GM19324 (cell line): ENCODE data around the gene ASPG.

ENCODE experiments used
- ATAC-seq: cut with Tn5 transposase; IDR thresholded peaks from one replicate; pipeline ENCODE4 v1.9.1; 2021; ENCODE audit warnings: mild to moderate bottlenecking, moderate library complexity; ENCODE audit not compliant: unreplicated experiment, low FRiP score

Gene ASPG

GRCh38 chr14:104132981-104133380, 47.5 kb downstream of the ASPG start:
- no peak for ATAC-seq

- no peak for ATAC-seq
These were observed 48.0 kb downstream of the ASPG start for GRCh38 chr14:104133496-104133895.

- no peak for ATAC-seq
These were observed 48.8 kb downstream of the ASPG start for GRCh38 chr14:104134061-104134965.

GRCh38 chr14:104135121-104135903, 49.8 kb downstream of the ASPG start:
- no peak for ATAC-seq

- ATAC-seq: no peak
These were observed 50.5 kb downstream of the ASPG start for GRCh38 chr14:104135904-104136471.

GRCh38 chr14:104136472-104137296, 51.2 kb downstream of the ASPG start:
- ATAC-seq: no peak

GRCh38 chr14:104137297-104138097, 52.0 kb downstream of the ASPG start:
- ATAC-seq: no peak

- ATAC-seq: no peak
These were observed 52.7 kb downstream of the ASPG start, which contains the start of gene KIF26A for GRCh38 chr14:104138098-104138717. Gene KIF26A, plus strand, starts transcription at chr14:104138587. Its CDS starts 136 bp downstream, at chr14:104138723.

GRCh38 chr14:104138718-104139459, 53.4 kb downstream of the ASPG start:
- no peak for ATAC-seq

GRCh38 chr14:104139460-104140212, 54.1 kb downstream of the ASPG start:
- no peak for ATAC-seq

- ATAC-seq: no peak
These were observed 54.6 kb downstream of the ASPG start for GRCh38 chr14:104140213-104140462.

GRCh38 chr14:104140463-104141331, 55.2 kb downstream of the ASPG start:
- no peak for ATAC-seq

GRCh38 chr14:104141621-104142091, 56.2 kb downstream of the ASPG start:
- ATAC-seq: no peak

GRCh38 chr14:104142136-104142945, 56.8 kb downstream of the ASPG start:
- no peak for ATAC-seq

GRCh38 chr14:104142946-104143470, 57.5 kb downstream of the ASPG start:
- ATAC-seq: no peak
